Spleen (tissue), 11 donors: ENCODE measurements around the gene SLC9B2. TPM values are rescaled to one million over a fixed set of nuclear protein-coding genes. Genes with fewer than 3 reads are reported as not detected.

Experiments used
- DNase-seq: peaks from one replicate; pipeline ENCODE4 v3.0.0-alpha.2; 2020
- H3K27ac ChIP-seq, 8 donors: fragments of 200-600 bp; sonication (generic) in 7 of 8; 1 replicate in 4 of 8; 2 replicates in 4 of 8; pipeline versions ENCODE4 v1.5.0 to v1.8.0; 2016 to 2021; ENCODE audit warnings: inconsistent platforms in 4 of 8, mild to moderate bottlenecking in 4 of 8, moderate library complexity in 1 of 8
- H3K27me3 ChIP-seq, 7 donors: fragments of 200-600 bp; sonication (generic) in 6 of 7; replicated peaks in 1 of 7; 1 replicate in 4 of 7; 2 replicates in 3 of 7; pipeline versions ENCODE4 v1.5.0 to v1.8.0; 2016 to 2021; ENCODE audit warnings: inconsistent platforms in 3 of 7, mild to moderate bottlenecking in 1 of 7
- H3K36me3 ChIP-seq, 6 donors: fragments of 200-600 bp; sonication (generic) in 5 of 6; 1 replicate in 4 of 6; 2 replicates in 2 of 6; pipeline versions ENCODE4 v1.5.0 to v1.8.0; 2016 to 2021; ENCODE audit warnings: inconsistent platforms in 2 of 6
- H3K4me1 ChIP-seq, 6 donors: fragments of 200-600 bp; sonication (generic) in 5 of 6; 1 replicate in 3 of 6; 2 replicates in 3 of 6; pipeline versions ENCODE4 v1.5.0 to v1.8.0; 2016 to 2021; ENCODE audit warnings: inconsistent platforms in 3 of 6
- H3K4me3 ChIP-seq, 8 donors: fragments of 200-600 bp; sonication (generic) in 7 of 8; 1 replicate in 4 of 8; 2 replicates in 4 of 8; pipeline versions ENCODE4 v1.5.0 to v1.8.0; 2016 to 2021; ENCODE audit warnings: inconsistent platforms in 4 of 8, mild to moderate bottlenecking in 4 of 8, moderate library complexity in 2 of 8
- H3K9me3 ChIP-seq, 8 donors: fragments of 200-600 bp; sonication (generic) in 7 of 8; 1 replicate in 4 of 8; 2 replicates in 4 of 8; pipeline versions ENCODE4 v1.5.0 to v1.8.0; 2016 to 2021; ENCODE audit warnings: inconsistent platforms in 4 of 8
- POLR2A ChIP-seq, 3 donors: fragments of 450-650 bp; IDR thresholded peaks; one replicate each; pipeline ENCODE4 v1.5.1; 2017; ENCODE audit warnings: antibody characterized with exemption in 3 of 3, mild to moderate bottlenecking in 1 of 3
- POLR2AphosphoS5 ChIP-seq, 3 donors: sonication (generic); formaldehyde crosslinking; IDR thresholded peaks; one replicate each; pipeline ENCODE4 v1.5.1; 2017; ENCODE audit warnings: antibody characterized with exemption in 3 of 3
- WGBS, 5 donors: extraction: QIAGEN DNeasy Blood & Tissue Kit in 3 of 5; methylation state at CpG; one replicate each; pipeline versions ENCODE4 v1.1.5 to v1.1.7; 2013 to 2018; 5-methylcytosine and 5-hydroxymethylcytosine counted together
- intact Hi-C: fragments of 100-400 bp; cut with DNase I; formaldehyde crosslinking; loops from one replicate; pipeline ENCODE4 v1.15.0; 2023; ENCODE audit warnings: low total_unique reads
- polyA plus RNA-seq, 3 donors: library from polyadenylated mRNA; stranded (reverse); fragments of 200-250 nt; gene quantifications; one replicate each; pipeline ENCODE4 v1.2.1, GENCODE V29; 2013
- total RNA-seq, 7 donors: library from RNA; depleted of rRNA in 3 of 7; stranded (reverse); fragments of >200 nt in 3 of 7; fragmentation: NEBNext Ultra II Directional in 4 of 7; extraction: Animal tissue kit (Norgen Biotek cat#: 25700) in 4 of 7; gene quantifications; one replicate each; pipeline versions ENCODE4 v1.1.0 to v1.2.1, GENCODE V29; 2016 to 2021
- TF ChIP-seq, protein P1 (sequence below), 11 experiments: fragments of 200-600 bp in 7 of 11; fragments of 450-650 bp in 4 of 11; sonication (generic) in 4 of 11; IDR thresholded peaks in 8 of 11; conservative IDR thresholded peaks in 3 of 11; 1 replicate in 7 of 11; 2 replicates in 4 of 11; pipeline versions ENCODE4 v1.4.0 to v1.8.0; 2016 to 2021; ENCODE audit warnings: antibody characterized with exemption in 11 of 11, inconsistent platforms in 4 of 11, mild to moderate bottlenecking in 1 of 11
- donor health status: healthy with polysubstance abuse.
- donor health status: DM: no; HTN: no; CAD: no; lungs with moderate emphysema.
- donor health status: DM: no; HTN: no; CAD: no.
- donor health status: Bipolar disorder and iron deficiency.
- donor health status: healthy.
- donor health status: DM: no; HTN: no; CAD: no.
- donor health status: DM: yes; HTN: yes; CAD: no.

SLC9B2 gene
- total and polyA plus RNA-seq, 10 donors = 6.4 to 17.0 (median 12.5) TPM

- no peaks in the 10 kb centered on the region for H3K9me3 ChIP-seq
- no peaks in the 10 kb centered on the region for H3K27me3 ChIP-seq
- intact Hi-C loops = no loop called here
- peaks cover 3 to 24% (median 19%) of the 10 kb centered on the region in 6 donors for H3K4me1 ChIP-seq
- no peaks in the 10 kb centered on the region for H3K36me3 ChIP-seq
- peak overlapping the region; percentile 81 to 94 (median 88) for H3K27ac ChIP-seq
- no peak for DNase-seq
- no peak for TF ChIP-seq POLR2A (IDR thresholded peaks at IDR 0.05)
- TF ChIP-seq, protein P1, sequence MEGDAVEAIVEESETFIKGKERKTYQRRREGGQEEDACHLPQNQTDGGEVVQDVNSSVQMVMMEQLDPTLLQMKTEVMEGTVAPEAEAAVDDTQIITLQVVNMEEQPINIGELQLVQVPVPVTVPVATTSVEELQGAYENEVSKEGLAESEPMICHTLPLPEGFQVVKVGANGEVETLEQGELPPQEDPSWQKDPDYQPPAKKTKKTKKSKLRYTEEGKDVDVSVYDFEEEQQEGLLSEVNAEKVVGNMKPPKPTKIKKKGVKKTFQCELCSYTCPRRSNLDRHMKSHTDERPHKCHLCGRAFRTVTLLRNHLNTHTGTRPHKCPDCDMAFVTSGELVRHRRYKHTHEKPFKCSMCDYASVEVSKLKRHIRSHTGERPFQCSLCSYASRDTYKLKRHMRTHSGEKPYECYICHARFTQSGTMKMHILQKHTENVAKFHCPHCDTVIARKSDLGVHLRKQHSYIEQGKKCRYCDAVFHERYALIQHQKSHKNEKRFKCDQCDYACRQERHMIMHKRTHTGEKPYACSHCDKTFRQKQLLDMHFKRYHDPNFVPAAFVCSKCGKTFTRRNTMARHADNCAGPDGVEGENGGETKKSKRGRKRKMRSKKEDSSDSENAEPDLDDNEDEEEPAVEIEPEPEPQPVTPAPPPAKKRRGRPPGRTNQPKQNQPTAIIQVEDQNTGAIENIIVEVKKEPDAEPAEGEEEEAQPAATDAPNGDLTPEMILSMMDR (IDR thresholded peaks at IDR 0.05 in 8 of 11, conservative IDR thresholded peaks at IDR 0.05 in 3 of 11) = no peak
- TF ChIP-seq POLR2AphosphoS5 (IDR thresholded peaks at IDR 0.05) = no peak
- peak overlapping the region; percentile 32 to 71 (median 46) for H3K4me3 ChIP-seq
- WGBS, 5 donors = 48 to 56% (median 51%) methylated on average over 8 of the region's 8 CpGs
Measured at GRCh38 chr4:103018391-103019307, 57.9 kb downstream of the SLC9B2 start.

GRCh38 chr4:103012551-103012950 is 64.0 kb downstream of the SLC9B2 start:
- Histone ChIP-seq H3K27me3 (no peaks in the 10 kb centered on the region), H3K4me1 (peaks cover 0 to 3% (median 0%) of the 10 kb centered on the region in 6 donors), H3K36me3 (no peaks in the 10 kb centered on the region), H3K4me3 (no peak overlapping the region), H3K27ac (peak overlapping the region in 1 of 8 donors; percentile 11), H3K9me3 (no peaks in the 10 kb centered on the region)
- no peak for DNase-seq
- TF ChIP-seq, protein P1 (IDR thresholded peaks at IDR 0.05 in 8 of 11, conservative IDR thresholded peaks at IDR 0.05 in 3 of 11) = no peak
- no peak for TF ChIP-seq POLR2A (IDR thresholded peaks at IDR 0.05)
- no peak for TF ChIP-seq POLR2AphosphoS5 (IDR thresholded peaks at IDR 0.05)
- intact Hi-C loops = loop anchor here (5.0 kb wide), 1 partner anchor 560 kb away; no protein-coding TSS in a partner anchor

DNA sequence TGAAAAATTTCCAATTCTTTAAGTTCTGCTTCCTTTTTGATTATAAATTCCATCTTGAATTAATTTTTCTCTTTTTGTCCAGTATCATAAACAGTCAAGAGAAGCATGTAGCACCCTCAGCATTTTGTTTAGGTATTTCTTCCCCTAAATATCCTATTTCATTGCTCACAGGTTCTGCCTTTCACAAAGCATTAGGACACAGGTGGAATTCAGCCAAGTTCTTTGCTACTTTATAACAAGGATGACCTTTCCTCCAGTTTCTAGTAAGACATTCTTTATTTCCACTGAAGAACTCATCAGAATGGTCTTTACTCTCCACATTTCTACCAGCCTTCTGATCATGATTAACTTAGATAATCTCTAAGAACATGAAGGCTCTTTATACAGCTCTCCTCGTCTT is 64.5 kb downstream of the SLC9B2 start:
- 72 to 83% (median 81%) methylated on average over 1 of the region's 1 CpG for WGBS, 5 donors
- intact Hi-C loops = loop anchor here (5.0 kb wide), 1 partner anchor 560 kb away; no protein-coding TSS in a partner anchor
- Histone ChIP-seq H3K4me1 (peaks cover 0 to 3% (median 0%) of the 10 kb centered on the region in 6 donors), H3K9me3 (no peaks in the 10 kb centered on the region), H3K36me3 (no peaks in the 10 kb centered on the region), H3K4me3 (no peak overlapping the region), H3K27ac (peak overlapping the region in 1 of 8 donors; percentile 11), H3K27me3 (no peaks in the 10 kb centered on the region)
- DNase-seq = no peak
- TF ChIP-seq, protein P1 (IDR thresholded peaks at IDR 0.05 in 8 of 11, conservative IDR thresholded peaks at IDR 0.05 in 3 of 11) = no peak
- TF ChIP-seq POLR2AphosphoS5 (IDR thresholded peaks at IDR 0.05) (no peak), POLR2A (IDR thresholded peaks at IDR 0.05) (no peak)

GRCh38 chr4:103011378-103012025 is 65.1 kb downstream of the SLC9B2 start:
- 84 to 100% (median 87%) methylated on average over 3 to 4 of the region's 4 CpGs for WGBS, 5 donors
- H3K27ac ChIP-seq = no peak overlapping the region
- no peaks in the 10 kb centered on the region for H3K27me3 ChIP-seq
- no peaks in the 10 kb centered on the region for H3K36me3 ChIP-seq
- DNase-seq = no peak
- H3K4me1 ChIP-seq = peaks cover 0 to 3% (median 0%) of the 10 kb centered on the region in 6 donors
- TF ChIP-seq, protein P1 (IDR thresholded peaks at IDR 0.05 in 8 of 11, conservative IDR thresholded peaks at IDR 0.05 in 3 of 11) = no peak
- no peak for TF ChIP-seq POLR2A (IDR thresholded peaks at IDR 0.05)
- no peak for TF ChIP-seq POLR2AphosphoS5 (IDR thresholded peaks at IDR 0.05)
- no peak overlapping the region for H3K4me3 ChIP-seq
- intact Hi-C loops = loop anchor here (5.0 kb wide), 1 partner anchor 559 kb away; no protein-coding TSS in a partner anchor
- H3K9me3 ChIP-seq = no peaks in the 10 kb centered on the region
